ENCODE results near the gene RSPO1. TPM values are rescaled to one million over a fixed set of nuclear protein-coding genes. Genes with fewer than 3 reads are reported as not detected.

Gene RSPO1
- total and polyA plus RNA-seq, 4 donors = 0.06 to 0.14 (median 0.08) TPM; not detected in 1

DNA sequence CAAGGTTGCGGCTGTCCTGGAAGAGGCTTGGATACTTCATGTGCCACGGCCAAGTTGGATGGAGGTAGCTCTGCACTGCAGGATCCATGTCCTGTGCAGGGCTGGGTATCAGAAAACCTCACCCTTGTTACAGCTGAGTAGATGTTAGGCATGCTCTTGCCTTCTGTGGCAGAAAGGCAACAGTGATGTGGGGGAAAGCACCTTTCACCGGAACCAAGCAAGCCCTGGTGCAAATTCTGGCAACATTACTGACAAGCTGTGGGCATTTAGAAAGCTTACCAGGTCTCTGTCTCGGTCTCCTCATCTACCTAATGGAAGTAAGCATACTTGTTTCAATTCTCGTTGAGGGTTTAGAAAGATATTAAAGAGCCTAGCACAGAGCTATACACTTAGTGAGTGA, 43.1 kb upstream of the RSPO1 start:
- H3K27ac ChIP-seq (ENCODE audit: low read depth in 1 of 2, low read length in 2 of 2) = no peak overlapping the region
- WGBS = 67% methylated on average over 5 of the region's 5 CpGs
- TF ChIP-seq HNF4G (IDR thresholded peaks at IDR 0.05) (no peak), FOXA1 (IDR thresholded peaks at IDR 0.05) (no peak), FOXA2 (IDR thresholded peaks at IDR 0.05) (no peak), TAF1 (conservative IDR thresholded peaks at IDR 0.05) (no peak), RAD21 (IDR thresholded peaks at IDR 0.05) (no peak), MAX (IDR thresholded peaks at IDR 0.05) (no peak), JUND (IDR thresholded peaks at IDR 0.05) (no peak), ZBTB33 (IDR thresholded peaks at IDR 0.05) (no peak), HNF4A (conservative IDR thresholded peaks at IDR 0.05) (no peak), NR2F2 (IDR thresholded peaks at IDR 0.05) (no peak), YY1 (IDR thresholded peaks at IDR 0.05) (no peak), SP1 (IDR thresholded peaks at IDR 0.05) (no peak), EGR1 (IDR thresholded peaks at IDR 0.05; ENCODE audit: low read depth in 2 of 2) (no peak), GABPA (IDR thresholded peaks at IDR 0.05 in 1 of 2, conservative IDR thresholded peaks at IDR 0.05 in 1 of 2) (no peak), RXRA (IDR thresholded peaks at IDR 0.05) (no peak)
- TF ChIP-seq, protein P1, sequence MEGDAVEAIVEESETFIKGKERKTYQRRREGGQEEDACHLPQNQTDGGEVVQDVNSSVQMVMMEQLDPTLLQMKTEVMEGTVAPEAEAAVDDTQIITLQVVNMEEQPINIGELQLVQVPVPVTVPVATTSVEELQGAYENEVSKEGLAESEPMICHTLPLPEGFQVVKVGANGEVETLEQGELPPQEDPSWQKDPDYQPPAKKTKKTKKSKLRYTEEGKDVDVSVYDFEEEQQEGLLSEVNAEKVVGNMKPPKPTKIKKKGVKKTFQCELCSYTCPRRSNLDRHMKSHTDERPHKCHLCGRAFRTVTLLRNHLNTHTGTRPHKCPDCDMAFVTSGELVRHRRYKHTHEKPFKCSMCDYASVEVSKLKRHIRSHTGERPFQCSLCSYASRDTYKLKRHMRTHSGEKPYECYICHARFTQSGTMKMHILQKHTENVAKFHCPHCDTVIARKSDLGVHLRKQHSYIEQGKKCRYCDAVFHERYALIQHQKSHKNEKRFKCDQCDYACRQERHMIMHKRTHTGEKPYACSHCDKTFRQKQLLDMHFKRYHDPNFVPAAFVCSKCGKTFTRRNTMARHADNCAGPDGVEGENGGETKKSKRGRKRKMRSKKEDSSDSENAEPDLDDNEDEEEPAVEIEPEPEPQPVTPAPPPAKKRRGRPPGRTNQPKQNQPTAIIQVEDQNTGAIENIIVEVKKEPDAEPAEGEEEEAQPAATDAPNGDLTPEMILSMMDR (IDR thresholded peaks at IDR 0.05; ENCODE audit: low read depth, low read length, missing input control) = no peak
- TF ChIP-seq, protein P2, sequence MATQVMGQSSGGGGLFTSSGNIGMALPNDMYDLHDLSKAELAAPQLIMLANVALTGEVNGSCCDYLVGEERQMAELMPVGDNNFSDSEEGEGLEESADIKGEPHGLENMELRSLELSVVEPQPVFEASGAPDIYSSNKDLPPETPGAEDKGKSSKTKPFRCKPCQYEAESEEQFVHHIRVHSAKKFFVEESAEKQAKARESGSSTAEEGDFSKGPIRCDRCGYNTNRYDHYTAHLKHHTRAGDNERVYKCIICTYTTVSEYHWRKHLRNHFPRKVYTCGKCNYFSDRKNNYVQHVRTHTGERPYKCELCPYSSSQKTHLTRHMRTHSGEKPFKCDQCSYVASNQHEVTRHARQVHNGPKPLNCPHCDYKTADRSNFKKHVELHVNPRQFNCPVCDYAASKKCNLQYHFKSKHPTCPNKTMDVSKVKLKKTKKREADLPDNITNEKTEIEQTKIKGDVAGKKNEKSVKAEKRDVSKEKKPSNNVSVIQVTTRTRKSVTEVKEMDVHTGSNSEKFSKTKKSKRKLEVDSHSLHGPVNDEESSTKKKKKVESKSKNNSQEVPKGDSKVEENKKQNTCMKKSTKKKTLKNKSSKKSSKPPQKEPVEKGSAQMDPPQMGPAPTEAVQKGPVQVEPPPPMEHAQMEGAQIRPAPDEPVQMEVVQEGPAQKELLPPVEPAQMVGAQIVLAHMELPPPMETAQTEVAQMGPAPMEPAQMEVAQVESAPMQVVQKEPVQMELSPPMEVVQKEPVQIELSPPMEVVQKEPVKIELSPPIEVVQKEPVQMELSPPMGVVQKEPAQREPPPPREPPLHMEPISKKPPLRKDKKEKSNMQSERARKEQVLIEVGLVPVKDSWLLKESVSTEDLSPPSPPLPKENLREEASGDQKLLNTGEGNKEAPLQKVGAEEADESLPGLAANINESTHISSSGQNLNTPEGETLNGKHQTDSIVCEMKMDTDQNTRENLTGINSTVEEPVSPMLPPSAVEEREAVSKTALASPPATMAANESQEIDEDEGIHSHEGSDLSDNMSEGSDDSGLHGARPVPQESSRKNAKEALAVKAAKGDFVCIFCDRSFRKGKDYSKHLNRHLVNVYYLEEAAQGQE (IDR thresholded peaks at IDR 0.05) = no peak
- TF ChIP-seq, protein P3, sequence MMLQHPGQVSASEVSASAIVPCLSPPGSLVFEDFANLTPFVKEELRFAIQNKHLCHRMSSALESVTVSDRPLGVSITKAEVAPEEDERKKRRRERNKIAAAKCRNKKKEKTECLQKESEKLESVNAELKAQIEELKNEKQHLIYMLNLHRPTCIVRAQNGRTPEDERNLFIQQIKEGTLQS (IDR thresholded peaks at IDR 0.05) = no peak
- no peak overlapping the region for H3K9ac ChIP-seq (ENCODE audit: low read depth in 1 of 2, low read length in 2 of 2)
- H3K9me3 ChIP-seq (ENCODE audit: control insufficient read depth in 4 of 4, low read length in 3 of 4) = no peaks in the 10 kb centered on the region
- no peak for DNase-seq (ENCODE audit: low spot score)
- no peaks in the 10 kb centered on the region for H3K4me1 ChIP-seq (ENCODE audit: control insufficient read depth in 4 of 4, insufficient read depth in 4 of 4, low read length in 3 of 4)
- peaks cover 0 to 3% (median 0%) of the 10 kb centered on the region in 4 donors for H3K27me3 ChIP-seq (ENCODE audit: control insufficient read depth in 4 of 4, insufficient read depth in 4 of 4, low read length in 3 of 4)
- peaks cover 0 to 10% (median 3%) of the 10 kb centered on the region in 4 donors for H3K36me3 ChIP-seq (ENCODE audit: control insufficient read depth in 4 of 4, insufficient read depth in 3 of 4, low read depth in 1 of 4, low read length in 3 of 4)
- H3K4me3 ChIP-seq (ENCODE audit: low read depth in 1 of 3, low read length in 3 of 3) = no peak overlapping the region

Data from liver (tissue), 9 donors.